LoVo (cell line): ENCODE results near the gene MMD.
"Not testable (repeated sequence)": the region's sequence is repeated elsewhere in the genome, so short reads cannot be mapped to it uniquely, and the experiment has no call there.

Experiments used
- DNase-seq: peaks from one replicate; pipeline ENCODE4 v3.0.0-alpha.2; 2016; ENCODE audit warnings: low spot score

MMD gene

DNA sequence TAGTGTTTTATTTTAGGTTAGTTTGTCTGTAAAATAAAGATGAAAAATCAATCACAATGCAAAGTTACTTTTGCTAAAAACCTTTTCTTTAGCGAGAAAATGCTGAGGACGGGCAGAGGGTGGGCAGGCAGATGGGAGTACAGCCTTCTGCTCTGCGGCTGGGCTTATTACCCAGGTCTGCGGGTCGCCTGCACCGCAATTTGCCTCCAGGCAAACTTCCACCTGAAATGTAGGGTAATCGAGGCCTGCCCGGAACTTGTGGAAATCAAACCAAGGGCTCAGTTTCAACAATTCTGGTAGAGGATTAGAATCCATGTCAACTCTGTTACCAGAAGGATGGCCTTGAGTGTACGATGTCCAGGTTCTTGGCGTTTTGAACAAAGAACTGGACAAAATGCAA lies 22.3 kb upstream of the MMD start:
- DNase-seq, result no peak

DNA sequence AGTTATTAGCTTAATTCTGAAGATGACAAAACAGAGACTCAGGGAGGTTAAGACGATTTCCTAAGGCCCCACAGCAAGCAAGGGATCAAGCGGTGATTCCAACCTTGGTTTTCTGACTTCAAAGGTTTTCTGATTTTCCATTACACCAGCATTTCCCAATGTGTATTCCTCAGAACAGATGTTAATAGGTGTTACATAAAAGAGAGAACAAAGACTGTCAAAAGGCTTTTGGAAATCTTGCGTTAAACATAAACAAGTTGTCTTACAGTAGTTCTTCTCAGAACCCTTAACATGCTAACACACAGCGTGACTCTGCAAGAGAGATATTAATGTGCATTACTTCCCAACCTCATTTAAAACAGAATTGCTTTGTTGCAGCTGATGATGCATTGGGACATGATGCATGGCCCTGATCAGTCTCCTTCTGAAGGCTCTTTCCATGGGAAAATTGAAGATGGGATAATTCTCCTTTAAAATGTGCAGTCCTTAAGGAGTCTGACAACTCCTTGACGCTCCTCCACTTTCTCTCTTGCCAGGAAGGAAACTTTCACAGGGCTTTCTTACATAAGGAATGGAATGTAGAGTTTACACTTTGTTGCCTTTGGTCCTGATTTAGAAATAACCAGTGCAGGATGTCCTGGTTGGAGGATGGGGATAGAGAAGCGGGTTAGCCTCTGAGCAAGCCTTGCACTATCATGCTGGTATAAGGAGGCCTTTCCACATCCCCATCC lies 21.5 kb upstream of the MMD start:
- DNase-seq, result no peak

DNA sequence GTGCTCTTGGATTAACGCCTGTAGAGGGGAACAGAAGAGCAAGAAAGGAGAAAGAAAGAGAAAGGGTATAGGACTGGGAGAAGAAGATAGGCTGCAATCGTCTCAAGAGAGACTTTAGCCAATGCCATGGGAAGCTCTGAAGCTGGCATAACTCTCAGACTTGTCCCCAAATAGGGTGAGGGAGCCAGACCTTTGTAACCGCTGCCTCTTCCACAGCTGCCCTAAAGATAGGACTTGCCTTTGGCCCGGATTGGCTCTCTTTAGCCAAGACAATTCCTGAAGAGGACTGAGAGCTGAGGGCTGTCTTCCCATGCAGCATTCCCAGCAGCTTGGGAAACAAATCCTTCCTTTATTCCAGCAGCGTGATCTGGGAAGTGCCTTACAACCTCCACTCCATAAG lies 20.8 kb upstream of the MMD start:
- no peak for DNase-seq

DNA sequence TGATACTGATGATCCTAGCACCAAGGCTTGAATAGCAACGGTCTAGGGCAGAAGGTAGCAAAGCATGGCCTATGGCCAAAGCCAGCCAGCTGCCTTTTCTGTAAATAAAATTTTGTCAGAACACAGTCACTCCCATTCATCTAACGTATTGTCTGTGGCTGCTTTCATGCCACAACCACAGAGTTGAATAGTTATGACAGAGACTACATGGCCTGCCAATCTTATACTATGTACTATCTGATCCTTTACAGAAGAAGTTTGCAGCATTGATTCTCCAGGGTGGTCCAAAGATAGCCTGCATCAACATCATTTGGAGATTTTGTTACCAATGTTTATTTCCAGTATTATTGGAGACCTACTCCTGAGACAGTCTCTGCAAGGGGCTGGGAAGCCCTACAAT lies 19.9 kb upstream of the MMD start:
- DNase-seq, result no peak

GRCh38 chr17:55440391-55440790 lies 18.8 kb upstream of the MMD start:
- no peak for DNase-seq

GRCh38 chr17:55437159-55437605 lies 15.5 kb upstream of the MMD start:
- no peak for DNase-seq

- no peak for DNase-seq
These were observed 14.9 kb upstream of the MMD start for GRCh38 chr17:55436224-55437158.

- no peak for DNase-seq
These were observed 13.8 kb upstream of the MMD start for GRCh38 chr17:55435408-55435807.

DNA sequence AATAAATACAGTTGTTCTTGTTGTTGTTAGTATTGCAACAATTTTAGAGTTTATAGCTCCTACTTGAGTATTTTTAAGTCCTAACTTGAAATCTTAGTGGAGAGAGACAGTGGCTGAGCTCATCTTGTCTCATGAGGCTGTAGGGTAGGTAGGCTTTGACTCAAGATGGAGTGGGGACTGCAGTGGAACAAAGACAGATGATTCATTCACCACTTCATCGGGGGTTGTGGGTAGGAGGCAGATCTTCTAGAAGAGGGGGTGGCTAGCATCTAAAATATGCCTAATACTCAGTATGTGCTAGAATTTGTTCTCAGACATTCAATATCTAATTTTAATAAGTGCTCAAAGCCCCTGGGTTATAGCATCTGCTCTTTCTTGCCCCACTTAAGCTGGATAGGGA lies 13.1 kb upstream of the MMD start:
- no peak for DNase-seq

DNA sequence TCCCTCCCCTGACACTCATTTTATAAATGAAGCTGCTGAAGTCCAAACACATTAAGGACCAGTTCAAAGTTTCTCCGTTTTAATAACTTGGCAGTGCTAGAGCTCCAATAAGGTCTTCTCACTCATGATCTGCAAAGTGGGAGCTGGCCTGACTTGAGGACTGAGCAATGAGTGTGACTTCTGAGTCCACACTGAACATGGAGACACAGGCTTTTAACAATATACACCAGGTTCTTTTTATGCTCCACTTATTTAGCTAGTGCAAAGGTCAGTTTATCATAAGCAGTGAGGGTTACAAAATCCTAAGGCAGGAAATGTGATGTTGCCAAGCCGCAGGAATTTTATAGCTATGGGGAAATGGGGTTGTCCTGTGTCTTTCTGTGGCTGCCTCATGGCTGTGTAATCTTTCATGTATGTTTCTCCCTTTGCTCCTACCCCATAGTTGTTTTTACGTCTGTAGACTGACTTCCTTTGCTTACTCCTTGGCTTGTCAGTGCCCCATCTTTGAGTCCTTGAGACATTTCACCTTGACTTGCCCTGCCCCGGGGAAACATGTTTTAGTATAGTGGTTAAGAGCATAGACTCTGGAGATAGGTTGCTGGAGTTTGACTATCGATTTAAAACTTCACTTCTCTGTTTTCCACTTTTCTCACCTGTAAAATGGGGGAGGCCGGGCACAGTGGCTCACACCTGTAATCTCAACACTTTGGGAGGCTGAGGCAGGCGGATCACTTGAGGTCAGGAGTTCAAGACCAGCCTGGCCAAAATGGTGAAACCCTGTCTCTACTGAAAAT lies 12.2 kb upstream of the MMD start:
- DNase-seq, result peak; percentile 87

DNA sequence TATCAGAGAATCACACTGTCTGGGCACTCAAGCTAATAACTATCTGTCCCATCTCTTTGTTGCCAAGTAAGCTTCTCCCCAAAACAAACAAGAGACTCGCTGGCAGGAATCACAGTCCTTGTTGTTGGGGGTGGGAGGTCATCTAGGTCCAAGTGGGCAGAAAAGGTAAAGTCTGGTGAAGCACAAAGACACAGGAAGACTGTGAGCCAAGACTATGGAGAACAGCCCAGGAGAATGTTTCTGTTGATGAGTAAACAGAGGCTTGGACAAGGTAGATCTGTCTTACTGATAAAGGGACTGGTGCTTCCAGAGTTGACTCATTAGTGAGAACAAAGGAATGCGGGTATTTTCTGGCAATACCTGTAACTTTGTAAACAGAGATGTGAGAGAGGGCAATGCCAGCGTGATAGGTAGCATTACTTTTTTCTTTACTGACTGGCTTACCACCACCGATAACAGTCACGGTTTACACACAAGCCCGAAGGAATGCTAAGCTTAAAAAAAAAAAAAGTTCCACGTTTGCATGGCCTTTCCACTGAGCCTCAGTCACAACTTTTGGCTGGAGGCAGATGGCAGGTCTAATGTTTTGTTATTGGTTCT lies 11.5 kb upstream of the MMD start:
- peak; percentile 90 for DNase-seq

GRCh38 chr17:55432358-55433028 lies 10.9 kb upstream of the MMD start:
- no peak for DNase-seq

DNA sequence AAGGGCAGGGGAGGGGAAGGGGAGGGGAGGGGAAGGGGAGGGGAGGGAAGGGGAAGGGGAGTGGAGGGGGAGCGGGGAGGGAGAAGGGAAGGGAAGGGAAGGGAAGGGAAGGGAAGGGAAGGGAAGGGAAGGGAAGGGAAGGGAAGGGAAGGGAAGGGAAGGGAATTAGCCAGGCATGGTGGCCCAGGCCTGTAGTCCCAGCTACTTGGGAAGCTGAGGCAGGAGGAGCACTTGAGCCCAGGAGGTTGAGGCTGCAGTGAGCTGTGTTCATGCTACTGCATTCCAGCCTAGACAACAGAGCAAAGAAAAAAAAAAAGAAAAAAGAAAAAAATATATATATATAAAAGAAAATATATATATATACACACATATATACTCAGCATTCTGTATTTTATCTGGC lies 10.3 kb upstream of the MMD start:
- DNase-seq, result not testable (repeated sequence)

DNA sequence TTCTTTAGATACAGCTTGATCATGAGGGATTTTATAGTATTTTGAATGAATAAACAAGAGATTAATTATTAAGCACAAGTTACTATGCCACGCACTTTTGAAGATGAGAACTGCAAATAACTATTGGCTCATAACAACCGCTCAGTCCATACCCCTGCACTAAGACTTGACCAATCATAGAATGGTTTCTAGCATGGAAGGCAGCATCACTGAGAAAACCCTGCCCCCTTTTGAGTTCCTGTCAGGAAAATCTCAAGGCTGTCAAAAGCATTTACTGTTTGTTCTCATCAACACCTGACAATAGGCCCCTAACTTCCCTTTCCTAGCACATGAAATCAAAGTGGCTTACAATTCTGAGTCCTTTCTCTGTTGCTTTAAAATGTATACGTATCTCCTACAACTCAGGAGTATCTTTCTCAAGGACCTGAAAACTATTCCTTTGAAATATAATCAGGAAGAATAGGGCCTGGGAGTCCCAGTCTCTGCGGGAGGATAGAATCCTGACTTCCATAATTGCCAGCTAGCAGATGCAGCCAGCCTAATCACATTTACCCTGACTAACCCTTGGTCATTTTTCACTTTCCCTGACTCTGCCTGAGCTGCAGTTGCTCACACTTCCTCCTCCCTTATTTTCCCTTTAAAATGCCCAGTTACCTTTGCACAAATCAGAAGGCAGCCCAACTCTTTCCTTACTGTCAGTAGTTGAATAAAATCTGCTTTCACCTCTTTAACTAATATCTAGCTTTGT lies 9.1 kb upstream of the MMD start:
- DNase-seq, result no peak

DNA sequence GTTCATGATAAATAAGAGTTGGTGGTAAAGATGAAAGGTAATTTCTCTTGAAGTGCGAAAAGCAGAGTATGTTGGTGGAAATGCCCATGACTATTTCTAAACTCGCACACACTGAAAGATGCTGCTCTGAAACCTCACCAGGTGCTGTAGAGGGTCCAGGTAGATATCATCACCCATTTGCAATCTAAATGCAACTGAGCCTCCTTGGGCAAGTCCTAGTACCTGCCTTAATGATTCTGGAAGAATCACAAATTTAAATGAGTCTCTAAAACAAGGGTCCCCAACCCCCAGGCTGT lies 5.9 kb upstream of the MMD start:
- no peak for DNase-seq

DNA sequence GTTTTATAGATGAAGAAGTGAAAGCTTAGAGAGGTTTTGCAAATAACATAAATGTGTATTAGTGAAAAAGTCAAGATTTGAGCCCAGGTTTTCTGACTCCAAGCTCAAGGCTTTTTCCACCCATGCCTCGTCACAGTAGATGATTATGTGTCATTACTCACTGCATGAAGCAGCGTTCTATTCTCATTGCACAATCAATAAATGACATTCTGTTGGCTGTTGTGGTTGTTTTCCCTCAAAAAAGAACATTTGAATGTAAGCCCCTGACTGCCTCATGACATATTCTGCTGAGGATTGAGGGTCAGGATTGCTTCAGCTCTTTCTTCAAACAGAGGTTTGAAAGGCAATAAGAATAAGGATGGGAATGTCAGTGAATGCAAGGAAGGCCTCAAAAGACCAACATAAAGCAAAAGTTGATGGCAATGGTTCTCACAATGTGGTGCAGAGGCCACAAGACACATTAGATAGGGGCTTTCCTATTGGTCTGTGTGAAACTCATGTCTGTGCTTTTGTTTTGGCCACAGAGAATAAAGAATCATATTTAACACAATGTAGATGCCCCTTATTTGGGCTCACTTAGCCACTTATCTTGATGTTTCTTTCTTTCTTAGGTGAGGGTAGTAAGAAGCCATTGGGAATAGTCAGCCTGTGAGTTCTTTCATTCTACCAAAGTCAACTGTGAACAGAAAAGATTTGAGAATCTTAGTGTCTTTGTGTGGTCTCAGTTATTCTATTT lies 5.4 kb upstream of the MMD start:
- no peak for DNase-seq

GRCh38 chr17:55424893-55425540 lies 3.4 kb upstream of the MMD start:
- no peak for DNase-seq

DNA sequence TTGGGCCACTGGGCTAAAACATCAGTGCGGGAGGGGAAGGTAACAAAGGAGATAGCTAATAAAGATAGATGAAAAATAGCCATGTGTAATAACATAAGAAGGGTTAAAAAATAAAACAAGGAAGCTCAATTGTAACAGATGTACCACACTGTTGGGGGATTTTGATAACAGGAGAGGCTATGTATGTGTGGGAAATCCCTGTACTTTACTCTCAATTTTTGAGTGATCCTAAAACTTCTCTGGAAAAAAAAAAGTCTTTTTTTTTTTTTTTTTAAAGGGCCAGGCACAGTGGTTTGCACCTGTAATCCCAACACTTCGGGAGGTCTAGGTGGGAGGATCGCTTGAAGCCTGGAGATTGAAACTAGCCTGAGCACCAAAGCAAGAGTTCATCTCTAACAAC lies 1.9 kb upstream of the MMD start:
- no peak for DNase-seq

DNA sequence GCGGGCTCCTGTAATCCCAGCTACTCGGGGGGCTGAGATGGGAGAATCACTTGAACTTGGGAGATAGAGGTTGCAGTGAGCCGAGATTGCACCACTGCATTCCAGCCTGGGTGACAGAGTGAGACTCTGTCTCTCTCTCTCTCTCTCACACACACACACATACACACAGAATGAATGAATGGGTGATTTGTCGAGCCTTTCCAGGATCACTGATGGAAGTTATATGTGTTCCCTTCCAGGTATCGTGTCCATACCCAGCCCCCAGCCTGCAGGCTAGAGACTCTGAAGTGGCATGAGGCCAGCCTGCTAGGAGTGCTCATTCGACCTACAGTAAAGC lies 1.2 kb upstream of the MMD start:
- DNase-seq, result not testable (repeated sequence)

DNA sequence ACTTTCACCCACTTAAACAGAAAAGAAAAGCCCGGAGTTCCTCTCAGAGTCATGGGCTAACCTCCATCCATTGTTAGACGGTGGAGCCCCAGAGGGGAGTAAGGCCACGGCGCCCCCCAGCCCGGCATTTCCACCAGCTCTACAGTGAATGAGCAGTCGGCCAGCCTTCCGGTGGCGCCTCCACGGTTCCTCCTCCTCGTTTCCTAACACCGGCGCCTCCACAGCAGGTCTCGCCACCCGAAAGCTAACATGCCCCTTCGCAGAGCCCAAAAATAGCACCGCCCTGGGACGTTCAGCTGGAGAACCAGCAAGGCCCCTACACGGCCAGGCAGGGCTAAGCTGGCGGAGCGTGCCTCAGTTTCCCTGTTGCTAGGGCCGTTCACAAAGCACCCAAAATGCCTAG lies 858 bp downstream of the MMD start:
- peak; percentile 17 for DNase-seq
